NB4 (cell line): ENCODE data around the gene ZNF518B.

Source experiments
- DNase-seq: peaks from one replicate; pipeline ENCODE4 v3.0.0; 2010; ENCODE audit warnings: low read depth
- H3K4me3 ChIP-seq: one replicate; pipeline ENCODE4 v1.5.1; 2011; ENCODE audit warnings: mild to moderate bottlenecking, low read depth, low read length, moderate library complexity
- MYC ChIP-seq: IDR thresholded peaks from 2 replicates; pipeline ENCODE4 v1.6.1; 2011; ENCODE audit warnings: low read depth, low read length
- POLR2A ChIP-seq: IDR thresholded peaks from 2 replicates; pipeline ENCODE4 v1.6.1; 2011; ENCODE audit warnings: mild to moderate bottlenecking; ENCODE audit not compliant: insufficient read length; ENCODE audit errors: extremely low read depth
- TF ChIP-seq, protein P1 (sequence below): IDR thresholded peaks from 2 replicates; pipeline ENCODE4 v1.6.1; 2011; ENCODE audit warnings: low read depth, low read length
- TF ChIP-seq, protein P2 (sequence below): IDR thresholded peaks from one replicate; pipeline ENCODE4 v1.5.1; 2012; ENCODE audit warnings: low read depth, low read length

The ZNF518B gene

DNA sequence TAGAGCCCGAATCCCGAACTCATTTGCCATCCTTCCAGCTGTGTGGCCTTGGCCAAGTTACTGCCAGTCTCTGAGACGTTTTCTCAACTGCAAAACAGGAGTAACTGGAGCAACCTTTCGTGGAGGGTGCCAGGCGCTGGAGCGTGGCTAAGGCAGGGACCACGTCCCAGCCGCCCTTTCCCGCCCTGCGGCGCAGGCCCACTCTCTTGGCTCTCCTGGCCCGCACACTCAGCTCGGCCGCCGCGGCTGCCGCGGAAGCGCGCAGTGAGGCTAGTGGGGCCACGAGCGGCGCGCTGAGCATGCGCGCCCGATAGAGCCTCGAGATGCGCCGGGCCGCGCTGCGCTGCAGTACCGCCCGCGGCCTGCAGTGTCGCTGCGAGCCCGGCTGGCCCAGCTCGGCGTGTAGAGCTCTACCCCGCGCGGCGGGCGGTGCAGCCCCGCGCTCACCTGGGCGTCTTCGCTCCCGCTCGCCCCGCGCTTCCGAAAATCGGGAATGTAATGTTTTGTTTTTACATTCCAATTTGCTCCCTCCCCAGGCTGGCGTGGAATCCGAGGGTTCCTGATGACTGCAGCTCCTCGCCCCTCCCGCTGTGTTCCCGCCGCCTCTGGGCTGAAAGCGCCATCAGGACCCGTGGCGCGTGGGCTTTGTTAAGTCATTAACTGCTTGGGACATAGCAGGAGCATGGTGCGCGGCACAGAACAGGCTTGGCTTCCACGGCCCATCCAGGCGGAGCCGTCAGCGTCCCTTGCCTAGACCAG lies 4.0 kb upstream of the ZNF518B start:
- DNase-seq: peak; percentile 16
- TF ChIP-seq MYC (no peak), POLR2A (no peak)
- TF ChIP-seq, protein P1, sequence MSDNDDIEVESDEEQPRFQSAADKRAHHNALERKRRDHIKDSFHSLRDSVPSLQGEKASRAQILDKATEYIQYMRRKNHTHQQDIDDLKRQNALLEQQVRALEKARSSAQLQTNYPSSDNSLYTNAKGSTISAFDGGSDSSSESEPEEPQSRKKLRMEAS: no peak
- TF ChIP-seq, protein P2, sequence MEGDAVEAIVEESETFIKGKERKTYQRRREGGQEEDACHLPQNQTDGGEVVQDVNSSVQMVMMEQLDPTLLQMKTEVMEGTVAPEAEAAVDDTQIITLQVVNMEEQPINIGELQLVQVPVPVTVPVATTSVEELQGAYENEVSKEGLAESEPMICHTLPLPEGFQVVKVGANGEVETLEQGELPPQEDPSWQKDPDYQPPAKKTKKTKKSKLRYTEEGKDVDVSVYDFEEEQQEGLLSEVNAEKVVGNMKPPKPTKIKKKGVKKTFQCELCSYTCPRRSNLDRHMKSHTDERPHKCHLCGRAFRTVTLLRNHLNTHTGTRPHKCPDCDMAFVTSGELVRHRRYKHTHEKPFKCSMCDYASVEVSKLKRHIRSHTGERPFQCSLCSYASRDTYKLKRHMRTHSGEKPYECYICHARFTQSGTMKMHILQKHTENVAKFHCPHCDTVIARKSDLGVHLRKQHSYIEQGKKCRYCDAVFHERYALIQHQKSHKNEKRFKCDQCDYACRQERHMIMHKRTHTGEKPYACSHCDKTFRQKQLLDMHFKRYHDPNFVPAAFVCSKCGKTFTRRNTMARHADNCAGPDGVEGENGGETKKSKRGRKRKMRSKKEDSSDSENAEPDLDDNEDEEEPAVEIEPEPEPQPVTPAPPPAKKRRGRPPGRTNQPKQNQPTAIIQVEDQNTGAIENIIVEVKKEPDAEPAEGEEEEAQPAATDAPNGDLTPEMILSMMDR: peak; percentile 6
- H3K4me3 ChIP-seq: no peak overlapping the region

DNA sequence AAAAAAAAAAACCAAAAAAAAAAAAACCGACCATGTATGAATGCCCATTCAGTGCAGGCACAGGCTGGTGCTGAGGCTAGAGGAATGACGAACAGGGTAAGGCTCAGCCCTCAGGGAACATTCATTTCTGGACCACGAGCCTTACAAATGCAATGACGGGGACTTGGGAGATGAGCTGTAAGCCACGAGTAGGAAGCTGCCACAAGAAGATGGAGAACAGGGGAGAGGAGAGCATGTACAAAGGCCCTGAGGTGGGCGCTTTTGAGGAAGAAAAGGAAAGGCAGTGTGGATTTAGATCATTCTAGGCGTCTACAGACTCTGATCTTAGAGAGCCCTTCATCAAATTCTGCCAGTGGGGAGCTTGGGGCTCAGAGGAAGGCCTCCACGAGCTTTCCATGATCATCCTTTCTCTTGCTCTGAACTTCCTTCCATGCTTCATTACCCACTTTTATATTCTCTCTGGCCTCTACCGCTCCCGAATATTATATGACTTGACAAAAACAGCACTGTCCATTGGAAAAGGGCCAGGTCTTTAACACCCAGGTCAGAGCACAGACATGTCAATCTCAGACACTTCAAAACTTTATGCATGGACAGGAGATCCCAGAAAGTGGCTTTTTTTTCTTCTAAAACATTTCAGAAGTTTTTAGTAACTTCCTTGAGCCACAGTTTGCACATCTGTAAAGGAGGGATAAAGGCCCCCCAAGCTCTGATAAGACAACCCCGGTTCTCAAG lies 3.3 kb upstream of the ZNF518B start:
- DNase-seq: no peak
- TF ChIP-seq, protein P2: no peak
- TF ChIP-seq, protein P1: no peak
- no peak for TF ChIP-seq MYC
- no peak overlapping the region for H3K4me3 ChIP-seq

DNA sequence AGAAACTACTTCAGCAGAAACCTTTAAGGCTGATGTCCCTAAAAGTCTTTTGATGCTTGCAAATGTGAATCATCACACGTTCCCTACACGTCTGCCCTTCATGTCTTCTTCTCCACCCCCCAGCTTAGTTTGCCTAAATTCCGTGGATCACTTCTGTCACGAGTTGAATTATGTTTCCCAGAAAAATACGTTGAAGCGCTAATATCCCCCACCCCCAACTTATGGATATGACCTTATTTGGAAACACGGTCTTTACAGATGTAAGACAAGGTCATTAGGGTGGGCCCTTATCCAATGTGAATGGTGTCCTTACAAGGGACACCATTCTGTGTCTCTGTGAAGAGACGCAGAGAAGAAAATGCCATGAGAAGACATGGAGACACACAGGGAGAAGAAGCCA lies 2.1 kb upstream of the ZNF518B start:
- TF ChIP-seq, protein P2: no peak
- no peak for TF ChIP-seq POLR2A
- TF ChIP-seq, protein P1: no peak
- no peak for TF ChIP-seq MYC
- no peak overlapping the region for H3K4me3 ChIP-seq
- DNase-seq: no peak

DNA sequence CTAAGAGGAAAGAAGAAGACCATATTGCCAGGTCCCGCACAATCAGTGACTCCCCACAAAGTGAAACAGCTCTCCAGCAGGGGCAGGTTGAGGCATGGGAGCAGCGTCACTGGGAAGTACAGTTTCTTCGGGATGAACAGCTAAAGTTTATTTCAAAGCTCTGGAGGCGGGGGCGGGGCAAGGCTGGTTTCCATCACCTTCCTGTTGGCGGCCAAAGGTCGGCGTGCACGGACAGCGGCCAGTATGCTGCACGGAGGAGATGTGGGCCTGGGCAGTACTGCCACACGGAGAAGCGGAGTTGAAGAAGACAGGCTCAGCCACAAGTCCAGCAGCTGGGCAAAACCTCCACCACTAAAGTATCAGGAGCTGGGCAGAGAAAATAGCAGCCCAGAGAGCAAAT lies 951 bp upstream of the ZNF518B start:
- no peak for DNase-seq
- TF ChIP-seq, protein P1: no peak
- TF ChIP-seq, protein P2: no peak
- TF ChIP-seq POLR2A (no peak), MYC (no peak)
- no peak overlapping the region for H3K4me3 ChIP-seq

DNA sequence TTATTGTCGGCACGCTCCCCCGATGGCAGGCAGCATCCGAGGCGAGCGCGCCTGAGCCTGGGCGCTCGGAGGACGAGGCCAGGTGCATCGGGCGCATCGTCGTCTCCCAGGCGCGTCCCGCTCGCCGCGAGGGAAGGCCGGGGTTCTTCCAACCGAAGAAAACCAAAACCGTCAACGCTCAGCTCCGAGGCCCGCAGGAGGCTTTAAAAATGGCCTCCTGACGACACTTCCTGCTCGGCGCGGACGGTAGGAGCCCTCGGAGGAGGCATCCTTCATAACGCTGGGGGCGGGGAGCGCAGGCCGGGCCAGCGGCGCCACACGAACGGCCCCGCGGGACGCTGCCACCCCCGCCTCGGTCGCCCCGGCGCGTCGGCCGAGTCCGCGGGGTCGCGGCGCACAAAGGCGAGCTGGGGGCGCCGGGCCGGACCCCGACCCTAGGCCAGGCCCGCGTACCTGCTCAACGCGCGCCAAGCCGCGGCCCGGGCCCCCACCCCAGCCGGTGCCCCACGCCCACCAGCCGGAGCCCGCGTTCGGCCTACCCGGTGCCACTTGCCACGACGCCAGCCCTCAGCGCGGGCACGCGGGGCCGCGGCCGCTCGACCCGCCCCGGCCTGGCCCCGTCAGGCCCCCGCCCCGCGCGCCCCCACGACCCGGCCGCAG lies 501 bp downstream of the ZNF518B start:
- H3K4me3 ChIP-seq: no peak overlapping the region
- DNase-seq: peak; percentile 16
- TF ChIP-seq, protein P1: no peak
- TF ChIP-seq MYC (no peak), POLR2A (no peak)
- TF ChIP-seq, protein P2: no peak
